Raji (cell line): ENCODE results near the gene SLC4A1AP.

Experiments used
- POLR2A ChIP-seq: IDR thresholded peaks from 2 replicates; pipeline ENCODE4 v1.6.1; 2011; ENCODE audit warnings: low read depth, low read length, control low read depth; ENCODE audit not compliant: insufficient read depth

SLC4A1AP gene

GRCh38 chr2:27741673-27742072 is 78.0 kb downstream of the SLC4A1AP start:
- no peak for TF ChIP-seq POLR2A

GRCh38 chr2:27742571-27742970 is 78.9 kb downstream of the SLC4A1AP start:
- TF ChIP-seq POLR2A = no peak
